ENCODE measurements around the gene IL9R.
"Not testable (repeated sequence)": the region's sequence is repeated elsewhere in the genome, so short reads cannot be mapped to it uniquely, and the experiment has no call there.

The IL9R gene

GRCh38 chrX:156029296-156029695 lies 31.8 kb downstream of the IL9R start:
- not testable (repeated sequence) for FAIRE-seq; DNase-seq (ENCODE audit: low spot score)

GRCh38 chrX:156029707-156030442 lies 32.4 kb downstream of the IL9R start:
- not testable (repeated sequence) for DNase-seq (ENCODE audit: low spot score); FAIRE-seq

- not testable (repeated sequence) for DNase-seq (ENCODE audit: low spot score); FAIRE-seq
Observed at GRCh38 chrX:156030474-156030873, 33.0 kb downstream of the IL9R start.
